Measurements from ENCODE around the gene PTPRM.
"Not testable (repeated sequence)": the region's sequence is repeated elsewhere in the genome, so short reads cannot be mapped to it uniquely, and the experiment has no call there.

The PTPRM gene

DNA sequence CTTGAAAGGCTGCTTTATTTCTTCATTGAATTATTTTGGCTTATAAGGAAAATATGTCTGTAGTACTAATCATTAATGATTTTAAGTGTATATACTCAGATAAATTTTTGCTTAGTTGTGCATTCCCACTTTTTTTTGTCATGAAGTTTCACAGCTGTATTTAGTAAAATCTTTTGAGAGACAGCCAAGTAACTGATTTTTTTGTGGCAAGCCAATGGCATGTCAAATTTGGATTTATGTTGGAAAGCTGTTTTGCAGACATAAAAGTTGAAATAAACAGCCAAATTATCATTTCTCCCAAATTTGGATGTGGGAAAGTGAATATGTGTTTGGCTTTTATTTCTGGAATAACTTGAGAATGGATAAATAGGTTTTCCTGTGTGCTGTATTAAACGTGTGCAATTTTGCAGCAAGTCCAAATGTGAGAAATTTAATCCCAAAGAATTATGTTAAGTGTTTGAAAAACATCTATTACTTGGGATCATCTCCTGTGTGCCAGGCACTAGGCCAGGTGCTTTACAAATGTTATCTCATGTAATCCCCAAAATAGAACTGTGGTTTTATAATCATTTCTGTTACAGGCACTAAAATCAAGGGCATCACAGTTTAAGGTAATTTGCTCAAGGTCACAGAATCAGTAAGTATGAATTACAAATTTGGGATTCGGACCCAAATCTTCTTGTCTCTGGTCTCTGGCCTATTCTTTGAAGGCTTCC, 160.4 kb downstream of the PTPRM start:
- no peak for DNase-seq (ENCODE audit: low read depth)

GRCh38 chr18:7728297-7728696, 161.2 kb downstream of the PTPRM start:
- DNase-seq (ENCODE audit: low read depth): no peak

- DNase-seq (ENCODE audit: low read depth): no peak
Measured at GRCh38 chr18:7729868-7730267, 162.8 kb downstream of the PTPRM start.

DNA sequence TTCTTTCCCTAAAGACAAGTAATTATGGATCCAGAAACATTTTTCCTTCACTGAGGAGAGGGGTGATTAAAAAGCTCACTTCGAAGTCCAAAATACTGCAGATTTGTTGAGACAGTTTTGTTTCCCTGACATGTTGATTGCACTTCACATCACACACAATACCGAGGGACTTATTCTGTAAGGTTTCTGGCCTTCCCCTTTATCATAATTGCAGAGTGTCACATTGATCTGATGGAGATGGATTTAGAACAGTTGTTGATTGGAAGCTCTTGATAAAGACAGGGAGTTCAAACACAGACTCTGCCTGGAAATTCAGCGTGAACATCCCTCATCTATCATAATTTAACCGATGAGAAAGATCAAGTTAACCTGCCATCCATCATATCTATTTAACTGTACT, 163.6 kb downstream of the PTPRM start:
- DNase-seq (ENCODE audit: low read depth): no peak

DNA sequence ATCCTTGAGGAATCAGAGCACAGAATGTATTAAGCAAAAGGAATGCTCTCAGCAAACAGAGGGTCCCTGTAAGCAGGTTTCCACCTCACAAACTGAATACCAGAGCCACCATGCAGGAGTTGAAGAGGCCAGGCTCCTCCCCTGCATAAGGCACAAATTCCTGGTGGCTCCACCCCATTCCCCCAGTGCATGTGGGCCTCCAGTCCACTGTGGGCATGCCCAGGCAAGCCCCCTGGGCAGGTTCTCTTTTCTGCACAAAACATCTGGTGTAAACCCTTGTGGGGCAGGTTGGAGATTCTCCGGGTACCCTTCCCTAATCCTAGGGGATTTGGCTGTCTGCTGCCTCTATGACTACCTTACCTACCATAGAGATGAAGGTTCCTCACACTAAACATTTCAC, 166.5 kb downstream of the PTPRM start:
- DNase-seq (ENCODE audit: low read depth): no peak

DNA sequence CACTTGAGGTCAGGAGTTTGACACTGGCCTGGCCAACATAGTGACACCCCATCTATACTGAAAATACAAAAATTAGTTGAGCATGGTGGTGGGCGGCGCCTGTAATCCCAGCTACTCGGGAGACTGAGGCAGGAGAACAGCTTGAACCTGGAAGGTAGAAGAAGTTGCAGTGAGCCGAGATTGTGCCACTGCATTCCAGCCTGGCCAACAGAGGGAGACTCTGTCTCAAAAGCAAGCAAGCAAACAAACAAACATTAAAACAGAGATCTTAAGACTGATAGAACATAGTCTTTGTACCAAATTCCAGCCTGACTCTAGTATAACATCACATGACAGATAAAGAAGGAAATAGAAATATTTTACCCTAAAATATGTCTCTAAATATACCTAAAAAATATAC, 168.1 kb downstream of the PTPRM start:
- DNase-seq (ENCODE audit: low read depth): no peak

GRCh38 chr18:7735626-7736175, 168.6 kb downstream of the PTPRM start:
- DNase-seq (ENCODE audit: low read depth): no peak

- DNase-seq (ENCODE audit: low read depth): not testable (repeated sequence)
Measured at GRCh38 chr18:7736526-7736925, 169.4 kb downstream of the PTPRM start.

GRCh38 chr18:7737550-7737949, 170.4 kb downstream of the PTPRM start:
- DNase-seq (ENCODE audit: low read depth): no peak

GRCh38 chr18:7740821-7741220, 173.7 kb downstream of the PTPRM start:
- DNase-seq (ENCODE audit: low read depth): no peak

DNA sequence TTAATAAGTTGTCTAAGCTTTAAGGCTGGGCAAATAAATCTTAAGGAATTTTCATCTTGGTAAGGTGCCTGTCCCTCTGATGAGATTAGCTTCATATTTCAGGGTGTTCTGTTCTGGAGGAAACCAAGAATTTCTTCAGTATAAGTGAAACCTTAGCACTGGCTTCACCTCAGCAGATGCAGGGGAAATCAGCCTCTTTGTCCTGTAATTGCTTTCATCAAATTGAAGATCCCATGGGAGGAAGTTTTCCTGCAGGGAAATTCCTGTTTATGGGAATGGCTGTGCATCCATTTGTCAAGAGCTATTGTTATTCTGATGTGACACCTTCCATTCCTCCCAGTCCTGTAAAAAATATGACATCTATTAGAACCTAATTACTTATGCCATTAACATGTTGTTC, 174.5 kb downstream of the PTPRM start:
- DNase-seq (ENCODE audit: low read depth): no peak

DNA sequence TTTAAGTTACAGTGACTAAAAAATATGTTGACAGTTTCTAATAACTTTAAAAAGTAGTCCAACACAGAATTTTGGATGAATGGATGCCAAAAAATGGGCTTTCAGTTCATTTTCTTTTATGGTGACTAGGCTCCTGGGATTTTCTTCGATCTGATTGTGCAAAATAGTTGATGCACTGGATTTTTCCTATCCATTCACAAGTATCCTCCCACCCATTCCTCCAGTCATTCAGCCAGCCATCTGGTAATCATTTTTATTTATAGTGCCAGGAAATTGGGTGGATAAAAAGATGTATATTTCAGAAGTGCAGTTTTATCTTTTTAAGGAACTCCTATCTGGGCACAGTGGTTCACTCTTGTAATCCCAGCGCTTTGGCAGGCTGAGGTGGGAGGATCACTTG, 175.1 kb downstream of the PTPRM start:
- no peak for DNase-seq (ENCODE audit: low read depth)

- no peak for DNase-seq (ENCODE audit: low read depth)
Measured at GRCh38 chr18:7743256-7743655, 176.1 kb downstream of the PTPRM start.

DNA sequence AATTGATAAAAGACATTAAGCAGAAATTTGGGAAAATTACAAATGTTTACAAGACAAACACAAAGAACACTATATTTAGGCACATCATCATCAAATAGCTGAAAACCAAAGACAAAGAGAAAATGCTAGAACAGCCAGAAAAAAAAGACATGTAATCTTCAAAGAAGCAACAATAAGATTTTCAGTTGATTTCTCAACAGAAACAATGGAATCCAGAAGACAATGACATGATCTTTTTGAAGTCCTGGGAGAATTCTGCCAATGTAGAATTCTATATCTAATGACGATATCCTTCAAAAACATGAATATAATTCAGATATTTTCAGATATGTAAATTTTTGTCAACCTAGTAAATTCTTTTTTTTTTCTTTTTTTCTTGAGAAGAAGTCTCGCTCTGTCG, 179.0 kb downstream of the PTPRM start:
- no peak for DNase-seq (ENCODE audit: low read depth)

- no peak for DNase-seq (ENCODE audit: low read depth)
Measured at GRCh38 chr18:7748251-7749007, 181.3 kb downstream of the PTPRM start.

DNA sequence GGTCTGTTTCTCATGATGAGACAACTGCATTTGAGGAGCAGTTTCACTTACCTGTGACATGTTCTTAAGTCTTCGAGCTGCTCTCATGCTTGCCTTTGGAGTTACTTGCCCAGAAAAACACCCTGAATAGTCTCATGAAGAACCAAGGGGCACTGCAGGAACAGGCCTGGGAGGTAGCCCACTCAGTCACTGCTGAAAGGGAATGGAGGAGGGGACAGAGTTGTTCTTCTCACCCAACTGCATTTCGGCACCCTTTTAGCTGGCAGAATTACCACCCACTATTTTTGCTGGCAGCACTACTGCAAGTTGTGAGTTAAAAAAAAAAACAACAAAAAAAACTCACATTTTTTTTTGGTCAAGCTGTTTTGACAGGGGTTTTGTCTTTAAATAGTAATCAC, 181.9 kb downstream of the PTPRM start:
- no peak for DNase-seq (ENCODE audit: low read depth)

DNA sequence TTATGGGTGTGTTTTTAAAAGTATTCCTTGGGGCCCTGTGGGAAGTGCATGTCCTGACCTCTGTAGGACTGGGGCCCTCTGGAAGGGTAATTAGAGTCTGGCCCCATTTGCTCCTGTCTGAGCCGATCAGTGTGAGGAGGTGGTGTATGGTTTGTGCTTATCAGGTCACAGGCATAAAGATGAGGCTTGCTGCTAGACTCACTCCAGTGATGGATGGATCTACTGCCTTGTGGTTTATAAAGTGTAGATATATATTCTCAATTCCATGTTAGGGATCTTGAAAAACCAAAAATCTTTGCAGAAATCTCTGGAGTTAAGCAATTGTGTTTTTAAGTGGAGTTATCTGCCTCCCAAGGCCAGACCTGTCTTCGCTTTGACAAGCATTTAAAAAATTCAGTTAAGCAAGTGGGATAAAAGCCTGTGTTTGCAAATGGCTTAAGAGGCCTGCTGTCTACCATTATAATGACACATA, 182.4 kb downstream of the PTPRM start:
- no peak for DNase-seq (ENCODE audit: low read depth)

- DNase-seq (ENCODE audit: low read depth): no peak
Measured at GRCh38 chr18:7750095-7750663, 183.1 kb downstream of the PTPRM start.

DNA sequence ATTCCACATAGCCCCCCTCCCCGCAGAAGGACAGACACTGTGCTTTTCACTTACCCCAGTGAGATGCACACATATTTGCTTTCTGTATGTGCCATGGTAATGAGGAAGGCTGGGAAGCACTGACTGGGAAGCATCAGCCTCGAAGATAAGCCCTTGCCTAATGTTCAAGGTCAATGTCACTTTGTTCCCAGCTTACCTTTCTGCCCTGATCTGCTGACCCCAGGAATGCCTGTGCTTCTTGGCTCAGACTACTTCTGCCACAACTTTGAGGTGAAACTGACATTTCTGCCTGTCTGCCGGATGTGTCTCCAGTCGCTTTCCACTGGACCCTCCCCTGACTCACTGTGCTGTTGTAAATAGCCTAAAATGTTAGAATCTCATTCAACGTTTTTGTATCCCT, 183.8 kb downstream of the PTPRM start:
- no peak for DNase-seq (ENCODE audit: low read depth)

DNA sequence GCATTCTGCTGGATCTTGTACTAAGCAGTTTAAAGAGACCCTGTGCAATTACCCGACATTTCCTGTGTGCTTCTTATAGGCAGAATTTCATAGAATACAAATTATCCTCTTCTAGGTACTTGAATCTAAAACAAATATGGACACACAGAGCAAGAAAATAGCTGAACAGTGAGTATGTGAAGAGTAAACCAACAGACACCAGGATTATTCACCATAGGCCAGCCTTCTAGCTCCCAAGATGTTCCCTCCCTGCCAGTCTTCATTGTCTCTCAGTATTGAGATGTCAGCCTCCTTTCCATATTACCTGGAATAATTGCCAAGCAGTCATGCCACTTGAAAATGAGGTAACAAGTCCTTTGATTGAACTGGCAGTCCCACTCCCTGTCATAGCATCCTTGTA, 187.1 kb downstream of the PTPRM start:
- no peak for DNase-seq (ENCODE audit: low read depth)

GRCh38 chr18:7754725-7755181, 187.6 kb downstream of the PTPRM start:
- no peak for DNase-seq (ENCODE audit: low read depth)

DNA sequence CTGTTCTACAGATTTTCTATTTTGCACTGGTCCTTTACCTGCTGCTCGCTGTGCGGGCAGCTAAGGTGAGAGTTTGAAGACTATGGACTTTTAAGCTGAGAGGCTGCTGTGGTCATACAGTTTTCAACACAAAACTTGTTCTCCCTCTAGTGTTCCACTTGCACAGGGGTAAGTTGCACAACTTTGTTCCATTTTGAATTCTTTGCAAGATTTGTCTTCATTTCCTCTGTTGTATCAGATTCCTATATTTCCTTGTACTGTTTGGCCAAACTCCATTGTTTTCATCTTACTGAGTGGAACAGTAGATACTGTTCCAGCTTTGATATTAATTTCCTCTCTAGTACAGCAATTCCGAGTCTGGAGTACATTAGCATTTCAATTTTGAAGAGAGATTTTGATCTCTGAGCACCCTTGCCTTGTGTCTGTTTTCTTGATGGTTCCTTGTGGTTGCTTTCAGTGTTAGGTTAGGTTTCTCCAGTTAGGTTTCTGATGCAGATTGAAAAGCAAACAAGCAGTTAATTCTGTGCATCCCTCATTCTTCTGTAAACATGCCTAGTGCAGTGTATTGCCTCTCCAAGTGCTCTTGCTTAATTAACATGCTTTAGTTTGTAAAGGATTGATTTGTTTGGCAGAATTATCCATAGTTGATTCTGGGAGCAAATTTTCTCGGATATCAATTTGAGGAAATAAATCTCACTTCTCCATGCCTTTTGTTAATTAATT, 188.8 kb downstream of the PTPRM start:
- DNase-seq (ENCODE audit: low read depth): no peak
